Small intestine (tissue), 7 donors: ENCODE results near the gene IL2RA. TPM values are rescaled to one million over a fixed set of nuclear protein-coding genes. Genes with fewer than 3 reads are reported as not detected.

ENCODE experiments used
- DNase-seq, 2 donors: peaks; one replicate each; pipeline versions ENCODE4 v3.0.0 to v3.0.0-alpha.2; 2013
- FAIRE-seq: peaks from 2 replicates; lab custom pipeline; 2012; peaks lifted over from hg19 to GRCh38; lab: Jason Lieb, UNC
- H3K27ac ChIP-seq, 3 donors: one replicate each; pipeline ENCODE4 v1.5.1; 2013; ENCODE audit warnings: low read length in 2 of 3, mild to moderate bottlenecking in 2 of 3, control low read depth in 1 of 3, inconsistent platforms in 1 of 3, low read depth in 1 of 3, moderate library complexity in 1 of 3
- H3K27me3 ChIP-seq, 3 donors: one replicate each; pipeline ENCODE4 v1.6.1; 2013; ENCODE audit warnings: low read length in 3 of 3, inconsistent platforms in 1 of 3; ENCODE audit not compliant: control insufficient read depth in 3 of 3, insufficient read depth in 3 of 3
- H3K36me3 ChIP-seq, 3 donors: one replicate each; pipeline ENCODE4 v1.6.1; 2013; ENCODE audit warnings: low read length in 3 of 3, inconsistent platforms in 1 of 3, low read depth in 1 of 3, mild to moderate bottlenecking in 1 of 3, moderate library complexity in 1 of 3; ENCODE audit not compliant: control insufficient read depth in 3 of 3, insufficient read depth in 2 of 3
- H3K4me1 ChIP-seq, 3 donors: one replicate each; pipeline ENCODE4 v1.6.1; 2013; ENCODE audit warnings: low read length in 2 of 3, inconsistent platforms in 1 of 3, low read depth in 1 of 3, mild to moderate bottlenecking in 1 of 3, moderate library complexity in 1 of 3; ENCODE audit not compliant: control insufficient read depth in 3 of 3, insufficient read depth in 2 of 3
- H3K4me3 ChIP-seq, 3 donors: one replicate each; pipeline ENCODE4 v1.5.1; 2013; ENCODE audit warnings: low read length in 3 of 3, control low read depth in 1 of 3, inconsistent platforms in 1 of 3, low read depth in 1 of 3, mild to moderate bottlenecking in 1 of 3, moderate library complexity in 1 of 3
- H3K9me3 ChIP-seq, 2 donors: one replicate each; pipeline ENCODE4 v1.6.1; 2013; ENCODE audit warnings: low read depth in 1 of 2, low read length in 1 of 2; ENCODE audit not compliant: control insufficient read depth in 2 of 2, insufficient read depth in 1 of 2
- WGBS, 3 donors: extraction: QIAGEN DNeasy Blood & Tissue Kit; methylation state at CpG; one replicate each; pipeline ENCODE4 v1.1.7; 2013; 5-methylcytosine and 5-hydroxymethylcytosine counted together
- polyA plus RNA-seq, 4 donors: library from polyadenylated mRNA; stranded (reverse) in 3 of 4; unstranded in 1 of 4; fragments of 200-250 nt in 3 of 4; fragments of 120-200 nt in 1 of 4; gene quantifications; one replicate each; pipeline versions ENCODE4 v1.2.1 to v1.2.3, GENCODE V29; 2013
- donor health status: healthy with polysubstance abuse.
- donor health status: control.
- donor health status: control.
- donor health status: Bipolar disorder and iron deficiency.
- donor health status: healthy.

Gene IL2RA
- polyA plus RNA-seq, 4 donors, result 0.43 to 2.1 (median 1.1) TPM; not detected in 1

GRCh38 chr10:6088721-6089333 lies 26.7 kb upstream of the IL2RA start, which contains the start of gene RBM17:
Gene RBM17, plus strand, starts transcription at chr10:6089034. Its CDS starts 8,032 bp downstream, at chr10:6097066.
- H3K4me1 ChIP-seq, result peaks cover 0 to 24% (median 19%) of the 10 kb centered on the region in 3 donors
- WGBS, 3 donors, result 0 to 1% (median 0%) methylated on average over 57 to 77 of the region's 77 CpGs
- H3K9me3 ChIP-seq, result no peaks in the 10 kb centered on the region
- H3K27ac ChIP-seq, result peak within 1 kb of the TSS; percentile 70 to 86 (median 77)
- peak within 1 kb of the TSS; percentile 80 to 88 (median 86) for H3K4me3 ChIP-seq
- H3K27me3 ChIP-seq, result peaks cover 0 to 5% (median 0%) of the 10 kb centered on the region in 3 donors
- H3K36me3 ChIP-seq, result peaks cover 0 to 3% (median 0%) of the 10 kb centered on the region in 3 donors
- FAIRE-seq (no peak), DNase-seq (peak; percentile 95 to 99)

- WGBS, 3 donors, result 15 to 18% (median 17%) methylated on average over 19 of the region's 19 CpGs
- Histone ChIP-seq H3K4me1 (peaks cover 0 to 17% (median 16%) of the 10 kb centered on the region in 3 donors), H3K36me3 (peaks cover 0 to 3% (median 0%) of the 10 kb centered on the region in 3 donors), H3K27ac (peak overlapping the region in 1 of 3 donors; percentile 76), H3K4me3 (no peak overlapping the region), H3K9me3 (peaks cover 0 to 3% of the 10 kb centered on the region in 2 donors), H3K27me3 (peaks cover 0 to 23% (median 0%) of the 10 kb centered on the region in 3 donors)
- DNase-seq, result peak; percentile 88 to 90
- no peak for FAIRE-seq
These were observed 24.4 kb upstream of the IL2RA start for GRCh38 chr10:6086375-6087233.

- Histone ChIP-seq H3K27me3 (peaks cover 0 to 26% (median 0%) of the 10 kb centered on the region in 3 donors), H3K36me3 (no peaks in the 10 kb centered on the region), H3K27ac (no peak overlapping the region), H3K4me1 (peaks cover 0 to 7% (median 6%) of the 10 kb centered on the region in 3 donors), H3K4me3 (no peak overlapping the region), H3K9me3 (peaks cover 0 to 3% of the 10 kb centered on the region in 2 donors)
- FAIRE-seq (no peak), DNase-seq (no peak)
- whole genome bisulfite sequencing, 3 donors, result 47 to 50% (median 49%) methylated on average over 17 of the region's 17 CpGs
These were observed 21.6 kb upstream of the IL2RA start for GRCh38 chr10:6083523-6084475.

- Histone ChIP-seq H3K9me3 (peaks cover 0 to 3% of the 10 kb centered on the region in 2 donors), H3K36me3 (no peaks in the 10 kb centered on the region), H3K27ac (no peak overlapping the region), H3K27me3 (peaks cover 0 to 26% (median 0%) of the 10 kb centered on the region in 3 donors), H3K4me1 (peaks cover 0 to 3% (median 3%) of the 10 kb centered on the region in 3 donors), H3K4me3 (no peak overlapping the region)
- WGBS, 3 donors, result 62 to 74% (median 66%) methylated on average over 9 of the region's 9 CpGs
- peak in 1 of 2 donors; percentile 21 for DNase-seq
- FAIRE-seq, result no peak
These were observed 20.6 kb upstream of the IL2RA start for GRCh38 chr10:6082496-6083395.

GRCh38 chr10:6080417-6080973 lies 18.3 kb upstream of the IL2RA start:
- Histone ChIP-seq H3K27ac (no peak overlapping the region), H3K4me1 (peaks cover 0 to 3% (median 0%) of the 10 kb centered on the region in 3 donors), H3K4me3 (no peak overlapping the region), H3K27me3 (peaks cover 0 to 38% (median 0%) of the 10 kb centered on the region in 3 donors), H3K36me3 (no peaks in the 10 kb centered on the region), H3K9me3 (peaks cover 0 to 3% of the 10 kb centered on the region in 2 donors)
- DNase-seq, result no peak
- 72 to 77% (median 74%) methylated on average over 4 of the region's 4 CpGs for WGBS, 3 donors
- no peak for FAIRE-seq

GRCh38 chr10:6079044-6079443 lies 16.9 kb upstream of the IL2RA start:
- H3K36me3 ChIP-seq, result no peaks in the 10 kb centered on the region
- FAIRE-seq, result no peak
- H3K4me1 ChIP-seq, result peaks cover 0 to 2% (median 0%) of the 10 kb centered on the region in 3 donors
- H3K27ac ChIP-seq, result no peak overlapping the region
- H3K4me3 ChIP-seq, result no peak overlapping the region
- H3K9me3 ChIP-seq, result peaks cover 0 to 3% of the 10 kb centered on the region in 2 donors
- WGBS, 3 donors, result 71 to 93% (median 83%) methylated on average over 4 of the region's 4 CpGs
- peaks cover 0 to 45% (median 0%) of the 10 kb centered on the region in 3 donors for H3K27me3 ChIP-seq
- no peak for DNase-seq

- H3K4me1 ChIP-seq, result no peaks in the 10 kb centered on the region
- FAIRE-seq (no peak), DNase-seq (no peak)
- 81 to 90% (median 82%) methylated on average over 12 of the region's 12 CpGs for WGBS, 3 donors
- no peaks in the 10 kb centered on the region for H3K36me3 ChIP-seq
- peaks cover 0 to 29% (median 0%) of the 10 kb centered on the region in 3 donors for H3K27me3 ChIP-seq
- peaks cover 0 to 3% of the 10 kb centered on the region in 2 donors for H3K9me3 ChIP-seq
- no peak overlapping the region for H3K4me3 ChIP-seq
- H3K27ac ChIP-seq, result no peak overlapping the region
These were observed 15.0 kb upstream of the IL2RA start for GRCh38 chr10:6077071-6077675.
